HG02884 (cell line): ENCODE measurements around the gene FSTL4.

Experiments used
- ATAC-seq: cut with Tn5 transposase; IDR thresholded peaks from one replicate; pipeline ENCODE4 v1.9.1; 2021; ENCODE audit warnings: mild to moderate bottlenecking, moderate library complexity; ENCODE audit not compliant: unreplicated experiment

Gene FSTL4

GRCh38 chr5:133309166-133309795, 303.1 kb downstream of the FSTL4 start:
- no peak for ATAC-seq

GRCh38 chr5:133307275-133307674, 305.1 kb downstream of the FSTL4 start:
- ATAC-seq, result no peak

GRCh38 chr5:133304707-133305216, 307.6 kb downstream of the FSTL4 start:
- no peak for ATAC-seq

GRCh38 chr5:133304178-133304577, 308.2 kb downstream of the FSTL4 start:
- ATAC-seq, result no peak

- ATAC-seq, result no peak
These were observed 309.0 kb downstream of the FSTL4 start for GRCh38 chr5:133303298-133303697.

GRCh38 chr5:133299728-133300127, 312.6 kb downstream of the FSTL4 start:
- no peak for ATAC-seq

GRCh38 chr5:133299021-133299420, 313.3 kb downstream of the FSTL4 start:
- no peak for ATAC-seq

GRCh38 chr5:133298447-133298846, 313.9 kb downstream of the FSTL4 start:
- no peak for ATAC-seq

- ATAC-seq, result no peak
These were observed 315.0 kb downstream of the FSTL4 start for GRCh38 chr5:133297293-133297692.

GRCh38 chr5:133296624-133297023, 315.7 kb downstream of the FSTL4 start:
- ATAC-seq, result no peak

GRCh38 chr5:133295520-133295919, 316.8 kb downstream of the FSTL4 start:
- no peak for ATAC-seq

- no peak for ATAC-seq
These were observed 318.0 kb downstream of the FSTL4 start for GRCh38 chr5:133294380-133294779.

- ATAC-seq, result no peak
These were observed 318.4 kb downstream of the FSTL4 start for GRCh38 chr5:133293960-133294359.

GRCh38 chr5:133292300-133292699, 320.0 kb downstream of the FSTL4 start:
- no peak for ATAC-seq

- ATAC-seq, result no peak
These were observed 320.8 kb downstream of the FSTL4 start for GRCh38 chr5:133291524-133291923.

GRCh38 chr5:133290669-133291240, 321.6 kb downstream of the FSTL4 start:
- ATAC-seq, result no peak

GRCh38 chr5:133289686-133290367, 322.5 kb downstream of the FSTL4 start:
- no peak for ATAC-seq

- no peak for ATAC-seq
These were observed 324.8 kb downstream of the FSTL4 start for GRCh38 chr5:133287500-133287899.

GRCh38 chr5:133286483-133286882, 325.9 kb downstream of the FSTL4 start:
- ATAC-seq, result no peak

- ATAC-seq, result no peak
These were observed 326.7 kb downstream of the FSTL4 start for GRCh38 chr5:133285583-133286021.

GRCh38 chr5:133284306-133284705, 328.0 kb downstream of the FSTL4 start:
- no peak for ATAC-seq

GRCh38 chr5:133278317-133278716, 334.0 kb downstream of the FSTL4 start:
- ATAC-seq, result no peak
